ENCODE measurements around the gene ADARB2. TPM values are rescaled to one million over a fixed set of nuclear protein-coding genes. Genes with fewer than 3 reads are reported as not detected.
A peak's percentile ranks its signal among the peaks of the same experiment; 100 is the strongest.
"Not testable (repeated sequence)": the region's sequence is repeated elsewhere in the genome, so short reads cannot be mapped to it uniquely, and the experiment has no call there.

ADARB2 gene
- total and polyA plus RNA-seq, 3 experiments from 2014 or later, result not detected

DNA sequence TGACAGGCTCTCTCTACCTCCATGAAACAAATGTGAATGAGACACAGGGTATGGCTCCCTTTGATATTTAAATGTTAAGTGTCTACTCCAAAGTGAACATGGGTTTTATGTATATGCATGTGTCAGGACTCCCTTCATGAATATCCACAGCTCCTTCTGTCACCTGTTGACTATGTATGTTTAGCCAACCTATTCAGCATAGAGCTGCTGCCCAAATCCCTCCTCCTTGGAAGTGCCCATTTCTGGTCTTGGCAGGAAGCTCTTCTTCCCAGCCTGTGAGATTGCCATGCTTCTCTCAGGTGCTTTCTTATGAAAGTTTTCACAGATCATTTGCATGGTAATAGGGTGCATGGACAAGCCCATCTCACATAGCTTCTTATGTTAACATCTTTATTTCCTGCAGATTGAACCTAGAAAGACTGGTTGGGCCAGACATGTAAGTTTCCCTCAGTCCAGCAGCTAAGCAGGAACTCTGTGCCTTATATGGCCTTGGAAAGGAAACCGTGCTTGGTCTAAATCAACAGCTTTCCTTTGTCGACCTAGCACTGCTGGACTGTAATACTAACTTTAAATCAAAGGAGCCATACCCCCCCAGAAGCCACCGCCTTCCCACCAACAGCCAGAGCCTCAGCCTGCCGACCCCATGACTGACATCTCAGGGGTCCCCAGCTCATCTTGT, 288.9 kb downstream of the ADARB2 start:
- no peaks in the 10 kb centered on the region for H3K4me1 Mint-ChIP-seq
- H3K9me3 ChIP-seq (ENCODE audit: low read length), result no peaks in the 10 kb centered on the region
- ChIA-PET POLR2A (no interaction called here), CTCF (no interaction called here)
- H3K4me3 Mint-ChIP-seq, result no peak overlapping the region
- H3K36me3 ChIP-seq (ENCODE audit: insufficient read depth, low read length), result no peaks in the 10 kb centered on the region
- H3K27ac Mint-ChIP-seq, result no peak overlapping the region
- H3K36me3 Mint-ChIP-seq, result peaks cover 0 to 6% (median 0%) of the 10 kb centered on the region in 3 donors
- H3K27me3 ChIP-seq (ENCODE audit: insufficient read depth, low read length, poor library complexity, severe bottlenecking), result no peaks in the 10 kb centered on the region
- H3K9me3 Mint-ChIP-seq, result peaks cover 0 to 5% (median 0%) of the 10 kb centered on the region in 5 donors
- H3K4me1 ChIP-seq (ENCODE audit: insufficient read depth, low read length), result no peaks in the 10 kb centered on the region
- peaks cover 6 to 18% of the 10 kb centered on the region in 2 donors for H3K27me3 Mint-ChIP-seq
- DNase-seq, result no peak
- H3K4me3 ChIP-seq (ENCODE audit: low read length), result no peak overlapping the region
- no peak overlapping the region for H3K27ac ChIP-seq (ENCODE audit: low read depth, low read length)

DNA sequence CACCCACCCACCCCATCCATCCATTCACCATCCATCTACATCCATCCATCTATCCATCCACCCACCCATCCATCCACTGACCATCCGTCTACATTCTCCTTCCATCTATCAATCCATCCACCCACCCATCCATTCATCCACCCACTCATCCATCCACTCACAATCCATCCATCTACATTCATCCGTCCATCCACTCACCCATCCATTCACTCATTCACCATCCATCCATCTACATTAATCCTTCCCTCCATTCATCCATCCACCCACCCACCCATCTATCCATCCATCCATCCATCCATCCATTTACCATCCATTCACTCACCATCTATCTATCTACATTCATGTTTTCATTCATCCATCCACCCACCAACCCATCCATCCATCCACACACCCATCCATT, 292.5 kb downstream of the ADARB2 start:
- DNase-seq, result no peak
- Mint-ChIP-seq H3K27ac (no peak overlapping the region), H3K9me3 (no peaks in the 10 kb centered on the region), H3K4me3 (no peak overlapping the region), H3K27me3 (peaks cover 1 to 5% of the 10 kb centered on the region in 2 donors), H3K36me3 (no peaks in the 10 kb centered on the region), H3K4me1 (no peaks in the 10 kb centered on the region)
- Histone ChIP-seq H3K27ac (ENCODE audit: low read depth, low read length) (no peak overlapping the region), H3K9me3 (ENCODE audit: low read length) (no peaks in the 10 kb centered on the region), H3K36me3 (ENCODE audit: insufficient read depth, low read length) (no peaks in the 10 kb centered on the region), H3K4me1 (ENCODE audit: insufficient read depth, low read length) (no peaks in the 10 kb centered on the region), H3K27me3 (ENCODE audit: insufficient read depth, low read length, poor library complexity, severe bottlenecking) (no peaks in the 10 kb centered on the region), H3K4me3 (ENCODE audit: low read length) (no peak overlapping the region)
- ChIA-PET POLR2A (no interaction called here), CTCF (no interaction called here)

DNA sequence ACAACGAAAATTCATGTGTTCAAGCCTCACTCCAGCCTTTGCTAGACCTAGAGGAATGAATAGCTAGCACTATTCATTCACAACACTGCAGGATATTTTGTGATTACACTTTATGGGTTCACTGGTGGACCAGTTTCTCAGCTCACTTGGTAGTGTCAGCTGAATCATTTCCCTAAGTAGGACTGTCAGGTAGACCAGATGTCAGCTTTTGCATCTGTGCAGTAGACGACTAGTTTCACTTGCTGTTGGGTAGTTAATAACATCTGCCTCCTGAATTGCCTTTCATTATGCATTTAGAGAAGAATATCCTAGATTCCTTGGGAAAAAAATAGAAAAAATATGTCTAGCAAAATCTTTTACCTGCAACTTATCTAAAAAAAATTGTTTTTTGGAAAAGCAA, 296.4 kb downstream of the ADARB2 start:
- Mint-ChIP-seq H3K27ac (no peak overlapping the region), H3K36me3 (no peaks in the 10 kb centered on the region), H3K9me3 (no peaks in the 10 kb centered on the region), H3K4me3 (no peak overlapping the region), H3K27me3 (peaks cover 1 to 7% of the 10 kb centered on the region in 2 donors), H3K4me1 (no peaks in the 10 kb centered on the region)
- Histone ChIP-seq H3K4me1 (ENCODE audit: insufficient read depth, low read length) (no peaks in the 10 kb centered on the region), H3K9me3 (ENCODE audit: low read length) (no peaks in the 10 kb centered on the region), H3K27me3 (ENCODE audit: insufficient read depth, low read length, poor library complexity, severe bottlenecking) (no peaks in the 10 kb centered on the region), H3K27ac (ENCODE audit: low read depth, low read length) (no peak overlapping the region), H3K36me3 (ENCODE audit: insufficient read depth, low read length) (no peaks in the 10 kb centered on the region), H3K4me3 (ENCODE audit: low read length) (no peak overlapping the region)
- POLR2A ChIA-PET, result no interaction called here
- CTCF ChIA-PET, result no interaction called here
- DNase-seq, result no peak

DNA sequence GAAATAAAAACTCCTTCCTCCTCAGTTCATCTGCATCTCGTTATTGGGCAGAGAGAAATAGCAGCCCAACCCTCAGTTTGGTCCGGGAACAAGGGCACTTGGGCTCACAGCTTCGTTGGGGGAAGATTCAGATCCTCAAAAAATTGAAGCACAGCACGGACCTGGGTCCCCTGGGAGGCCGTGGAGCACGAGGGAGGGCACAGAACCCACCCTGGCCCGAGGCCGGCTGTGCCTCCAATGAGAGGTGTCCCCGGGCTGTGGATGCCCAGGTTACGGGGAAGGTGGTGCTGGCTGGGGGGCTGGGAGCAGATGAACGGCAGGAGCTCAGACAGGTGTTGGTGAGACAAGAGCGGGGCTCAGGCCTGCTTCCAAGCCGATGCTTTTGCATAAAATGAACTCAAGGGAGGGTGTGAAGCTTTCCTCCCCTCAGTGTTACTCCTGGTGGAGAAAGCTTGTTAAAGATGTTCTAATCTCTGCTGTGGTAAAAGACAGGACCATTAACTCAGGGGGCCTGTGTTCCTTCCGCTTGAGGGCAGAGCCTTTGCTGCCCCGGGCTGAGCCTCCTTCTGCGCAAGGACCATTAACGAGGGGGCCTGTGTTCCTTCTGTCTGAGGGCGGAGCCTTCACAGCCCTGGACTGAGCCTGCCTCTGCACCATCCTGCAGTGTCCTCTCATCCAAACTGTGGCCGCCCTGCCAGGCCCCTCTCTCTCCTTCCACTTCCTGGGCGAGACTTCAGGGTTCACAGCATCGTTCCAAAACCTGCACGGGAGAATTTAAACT, 302.2 kb downstream of the ADARB2 start:
- CTCF ChIA-PET, result interaction anchor here (1.3 kb wide), 1 partner anchor 14 kb away, joined by 3 read pairs; no protein-coding TSS in a partner anchor
- no peak for DNase-seq
- H3K27ac ChIP-seq (ENCODE audit: low read depth, low read length), result no peak overlapping the region
- Mint-ChIP-seq H3K9me3 (peaks cover 12 to 19% (median 14%) of the 10 kb centered on the region in 5 donors), H3K4me1 (no peaks in the 10 kb centered on the region), H3K4me3 (no peak overlapping the region), H3K27me3 (peaks cover 11 to 14% of the 10 kb centered on the region in 2 donors), H3K36me3 (no peaks in the 10 kb centered on the region), H3K27ac (no peak overlapping the region)
- no peaks in the 10 kb centered on the region for H3K4me1 ChIP-seq (ENCODE audit: insufficient read depth, low read length)
- no peak overlapping the region for H3K4me3 ChIP-seq (ENCODE audit: low read length)
- H3K36me3 ChIP-seq (ENCODE audit: insufficient read depth, low read length), result no peaks in the 10 kb centered on the region
- no peaks in the 10 kb centered on the region for H3K9me3 ChIP-seq (ENCODE audit: low read length)
- H3K27me3 ChIP-seq (ENCODE audit: insufficient read depth, low read length, poor library complexity, severe bottlenecking), result no peaks in the 10 kb centered on the region
- POLR2A ChIA-PET, result no interaction called here

DNA sequence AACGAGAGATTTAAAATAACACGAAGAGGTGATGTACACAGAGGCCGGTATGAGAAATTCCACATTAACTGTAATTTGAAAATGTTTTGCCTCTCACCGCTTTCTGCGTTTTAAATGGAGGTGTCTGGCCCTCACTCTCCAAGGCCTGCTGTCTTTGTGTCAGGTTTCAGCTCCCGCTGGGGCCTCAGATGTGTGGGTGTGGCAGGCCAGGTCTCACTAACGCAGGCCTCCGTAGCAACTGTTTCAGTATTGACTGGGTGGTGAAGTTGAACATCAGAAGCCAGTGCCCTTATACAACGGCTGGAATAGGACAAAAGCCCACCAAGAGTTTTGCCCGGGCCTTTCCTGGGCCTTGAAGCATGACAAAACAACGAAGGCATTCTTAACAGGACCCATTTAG, 303.1 kb downstream of the ADARB2 start:
- CTCF ChIA-PET, result interaction anchor here (1.3 kb wide), 1 partner anchor 13 kb away, joined by 3 read pairs; no protein-coding TSS in a partner anchor
- H3K27me3 ChIP-seq (ENCODE audit: insufficient read depth, low read length, poor library complexity, severe bottlenecking), result no peaks in the 10 kb centered on the region
- no peak for DNase-seq
- H3K4me3 ChIP-seq (ENCODE audit: low read length), result no peak overlapping the region
- Mint-ChIP-seq H3K9me3 (peaks cover 14 to 24% (median 20%) of the 10 kb centered on the region in 5 donors), H3K4me1 (no peaks in the 10 kb centered on the region), H3K27me3 (peaks cover 11 to 18% of the 10 kb centered on the region in 2 donors), H3K36me3 (no peaks in the 10 kb centered on the region), H3K4me3 (no peak overlapping the region), H3K27ac (peak overlapping the region in 1 of 8 donors; percentile 57)
- no peak overlapping the region for H3K27ac ChIP-seq (ENCODE audit: low read depth, low read length)
- POLR2A ChIA-PET, result no interaction called here
- H3K36me3 ChIP-seq (ENCODE audit: insufficient read depth, low read length), result no peaks in the 10 kb centered on the region
- H3K9me3 ChIP-seq (ENCODE audit: low read length), result no peaks in the 10 kb centered on the region
- no peaks in the 10 kb centered on the region for H3K4me1 ChIP-seq (ENCODE audit: insufficient read depth, low read length)

DNA sequence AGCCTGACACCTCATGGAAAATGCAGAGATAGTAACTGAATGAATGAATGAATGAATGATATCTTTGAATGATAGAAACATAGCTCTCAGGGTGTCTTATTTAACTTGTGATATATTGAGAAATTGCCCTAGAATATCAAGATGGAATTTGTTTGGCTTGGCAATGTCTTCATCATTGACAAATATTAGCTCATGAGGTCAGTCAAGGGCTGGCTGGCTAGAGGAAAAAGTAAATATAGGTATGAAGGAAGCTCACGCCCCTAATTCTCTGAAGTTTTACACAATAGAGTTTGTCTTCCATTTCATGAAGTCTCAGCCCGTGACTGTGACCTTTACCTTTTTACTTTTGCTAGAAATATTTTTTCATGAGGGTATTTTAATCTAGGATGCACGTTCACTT, 305.2 kb downstream of the ADARB2 start:
- CTCF ChIA-PET, result no interaction called here
- Histone ChIP-seq H3K27ac (ENCODE audit: low read depth, low read length) (no peak overlapping the region), H3K36me3 (ENCODE audit: insufficient read depth, low read length) (no peaks in the 10 kb centered on the region), H3K27me3 (ENCODE audit: insufficient read depth, low read length, poor library complexity, severe bottlenecking) (no peaks in the 10 kb centered on the region), H3K4me3 (ENCODE audit: low read length) (no peak overlapping the region), H3K9me3 (ENCODE audit: low read length) (no peaks in the 10 kb centered on the region), H3K4me1 (ENCODE audit: insufficient read depth, low read length) (no peaks in the 10 kb centered on the region)
- DNase-seq, result no peak
- Mint-ChIP-seq H3K9me3 (peaks cover 14 to 24% (median 20%) of the 10 kb centered on the region in 5 donors), H3K27me3 (peaks cover 4 to 19% of the 10 kb centered on the region in 2 donors), H3K4me3 (no peak overlapping the region), H3K27ac (no peak overlapping the region), H3K36me3 (no peaks in the 10 kb centered on the region), H3K4me1 (no peaks in the 10 kb centered on the region)
- POLR2A ChIA-PET, result no interaction called here

DNA sequence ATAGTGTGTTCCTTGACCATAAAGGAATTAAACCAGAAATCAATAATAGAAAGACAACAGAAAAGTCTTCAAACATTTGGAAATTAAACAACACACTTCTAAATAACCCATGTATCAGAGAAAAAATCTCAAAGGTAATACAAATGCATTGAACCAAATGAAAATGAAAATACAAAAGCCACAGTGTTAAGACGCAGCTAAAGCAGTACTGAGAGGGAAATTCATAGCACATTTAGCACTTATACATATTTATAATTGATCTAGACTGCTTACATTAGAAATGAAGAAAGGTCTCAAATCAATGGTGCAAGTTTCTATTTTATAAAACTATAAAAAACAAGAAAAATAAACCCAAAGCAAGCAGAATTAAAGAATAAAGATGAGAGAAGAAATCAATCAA, 306.1 kb downstream of the ADARB2 start:
- Histone ChIP-seq H3K9me3 (ENCODE audit: low read length) (no peaks in the 10 kb centered on the region), H3K27me3 (ENCODE audit: insufficient read depth, low read length, poor library complexity, severe bottlenecking) (no peaks in the 10 kb centered on the region), H3K36me3 (ENCODE audit: insufficient read depth, low read length) (no peaks in the 10 kb centered on the region), H3K27ac (ENCODE audit: low read depth, low read length) (no peak overlapping the region), H3K4me3 (ENCODE audit: low read length) (no peak overlapping the region), H3K4me1 (ENCODE audit: insufficient read depth, low read length) (no peaks in the 10 kb centered on the region)
- ChIA-PET CTCF (no interaction called here), POLR2A (no interaction called here)
- Mint-ChIP-seq H3K4me1 (no peaks in the 10 kb centered on the region), H3K4me3 (no peak overlapping the region), H3K27me3 (peaks cover 4 to 19% of the 10 kb centered on the region in 2 donors), H3K27ac (no peak overlapping the region), H3K9me3 (peaks cover 14 to 24% (median 20%) of the 10 kb centered on the region in 5 donors), H3K36me3 (no peaks in the 10 kb centered on the region)
- no peak for DNase-seq

DNA sequence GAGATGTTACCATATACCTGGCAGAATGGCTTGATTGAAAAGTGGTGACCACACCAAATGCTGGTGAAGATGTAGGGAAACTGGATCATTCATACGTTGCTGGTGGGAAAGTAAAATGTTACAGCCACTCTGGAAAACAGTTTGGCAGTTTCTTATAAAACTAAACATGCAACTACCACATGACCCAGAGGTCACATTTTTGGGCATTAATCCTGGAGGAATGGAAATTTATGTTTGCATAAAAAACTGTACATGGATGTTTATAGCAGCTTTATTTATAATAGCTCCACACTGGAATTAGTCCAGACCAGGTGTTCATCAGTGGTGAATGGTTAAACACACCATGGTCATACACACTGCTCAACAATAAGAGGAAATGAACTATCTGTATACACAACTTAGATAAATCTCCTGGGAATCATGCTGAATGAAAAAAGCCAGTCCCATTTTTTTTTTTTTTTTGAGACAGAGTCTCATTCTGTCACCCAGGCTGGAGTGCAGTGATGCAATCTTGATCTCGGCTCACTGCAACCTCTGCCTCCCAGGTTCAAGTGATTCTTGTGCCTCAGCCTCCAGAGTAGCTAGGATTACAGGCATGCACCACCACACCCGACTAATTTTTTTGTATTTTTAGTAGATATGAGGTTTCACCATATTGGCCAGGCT, 309.7 kb downstream of the ADARB2 start:
- H3K36me3 Mint-ChIP-seq; H3K9me3 ChIP-seq (ENCODE audit: low read length); H3K36me3 ChIP-seq (ENCODE audit: insufficient read depth, low read length); H3K4me1 Mint-ChIP-seq; H3K4me1 ChIP-seq (ENCODE audit: insufficient read depth, low read length); H3K27ac ChIP-seq (ENCODE audit: low read depth, low read length); H3K4me3 ChIP-seq (ENCODE audit: low read length); POLR2A ChIA-PET; CTCF ChIA-PET; H3K27ac Mint-ChIP-seq; H3K4me3 Mint-ChIP-seq; DNase-seq; H3K27me3 ChIP-seq (ENCODE audit: insufficient read depth, low read length, poor library complexity, severe bottlenecking): not testable (repeated sequence)
- H3K9me3 Mint-ChIP-seq, result peaks cover 14 to 24% (median 20%) of the 10 kb centered on the region in 5 donors
- peaks cover 4 to 12% of the 10 kb centered on the region in 2 donors for H3K27me3 Mint-ChIP-seq
